NCI-H2227 (cell line): ENCODE data around the gene TAS2R13.

Source experiments
- DNase-seq: peaks from one replicate; lab custom pipeline; 2025; ENCODE audit not compliant: unreplicated experiment; lab: John Stamatoyannopoulos, UW

TAS2R13 gene

GRCh38 chr12:10873378-10873777, 36.0 kb downstream of the TAS2R13 start:
- no peak for DNase-seq

DNA sequence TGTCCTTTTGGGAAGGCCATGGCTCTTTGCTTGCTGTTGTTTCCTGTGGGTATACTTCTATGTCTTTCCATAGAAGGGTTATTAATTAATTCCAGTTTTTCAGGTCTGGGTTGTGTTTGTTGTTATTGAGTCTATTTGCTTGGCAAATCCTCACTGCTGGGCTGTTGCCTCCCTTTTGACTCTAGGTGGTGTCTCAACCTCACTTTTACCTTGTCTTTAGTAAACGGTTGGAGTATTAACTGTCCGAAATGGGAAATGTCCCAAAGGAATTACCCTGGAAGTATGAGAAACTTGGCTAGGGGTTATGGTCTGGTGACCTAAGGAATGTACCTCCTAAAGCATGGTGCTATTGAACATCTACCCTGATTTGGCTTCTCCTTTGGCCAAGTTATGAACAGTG, 42.0 kb downstream of the TAS2R13 start:
- no peak for DNase-seq

DNA sequence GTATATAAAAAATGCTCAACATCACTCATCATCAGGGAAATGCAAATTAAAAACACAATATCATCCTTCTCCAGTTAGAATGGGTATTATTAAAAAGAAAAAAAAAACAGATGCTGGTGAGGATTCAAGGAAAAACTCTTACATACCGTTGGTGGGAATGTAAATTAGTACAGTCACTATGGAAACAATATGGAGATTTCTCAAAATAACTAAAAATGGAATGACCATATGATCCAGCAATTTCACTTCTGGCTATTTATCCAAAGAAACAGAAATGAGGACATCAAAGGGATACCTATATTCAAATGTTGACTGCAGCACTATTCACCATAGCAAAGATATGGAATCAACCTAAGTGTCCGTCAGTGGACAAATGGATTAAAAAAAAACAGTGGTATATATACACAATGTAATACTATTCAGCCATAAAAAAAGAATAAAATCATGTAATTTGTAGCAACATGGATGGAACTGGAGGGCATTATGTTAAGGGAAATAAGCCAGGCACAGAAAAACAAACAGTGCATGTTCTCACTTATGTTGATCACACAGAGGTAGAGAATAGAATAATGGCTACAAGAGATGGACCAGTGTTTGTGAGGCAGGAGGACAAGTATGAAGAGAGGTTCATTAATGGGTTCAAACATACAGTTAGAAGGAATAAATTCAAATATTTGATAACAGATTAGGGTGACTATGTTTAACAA, 45.7 kb downstream of the TAS2R13 start:
- no peak for DNase-seq

GRCh38 chr12:10861366-10861765, 48.0 kb downstream of the TAS2R13 start:
- no peak for DNase-seq
